ENCODE measurements around the gene MAMDC4. TPM values are rescaled to one million over a fixed set of nuclear protein-coding genes. Genes with fewer than 3 reads are reported as not detected.
"Not testable (repeated sequence)": the region's sequence is repeated elsewhere in the genome, so short reads cannot be mapped to it uniquely, and the experiment has no call there.

MAMDC4 gene
- total RNA-seq: 1 to 10 TPM; 1.0 to 2.2 (median 1.8) TPM

- peaks cover 0 to 16% of the 10 kb centered on the region in 2 donors for H3K36me3 ChIP-seq
- WGBS, 2 donors (ENCODE audit: low coverage in 1 of 2): no CpG with 5 or more reads among the region's 23 CpGs
- peaks cover 14% of the 10 kb centered on the region for H3K27me3 ChIP-seq
- no peak within 1 kb of the TSS for H3K27ac ChIP-seq
- no peak for TF ChIP-seq EP300 (IDR thresholded peaks at IDR 0.05)
- no peak for TF ChIP-seq POLR2AphosphoS5 (IDR thresholded peaks at IDR 0.05)
- TF ChIP-seq, protein P1, sequence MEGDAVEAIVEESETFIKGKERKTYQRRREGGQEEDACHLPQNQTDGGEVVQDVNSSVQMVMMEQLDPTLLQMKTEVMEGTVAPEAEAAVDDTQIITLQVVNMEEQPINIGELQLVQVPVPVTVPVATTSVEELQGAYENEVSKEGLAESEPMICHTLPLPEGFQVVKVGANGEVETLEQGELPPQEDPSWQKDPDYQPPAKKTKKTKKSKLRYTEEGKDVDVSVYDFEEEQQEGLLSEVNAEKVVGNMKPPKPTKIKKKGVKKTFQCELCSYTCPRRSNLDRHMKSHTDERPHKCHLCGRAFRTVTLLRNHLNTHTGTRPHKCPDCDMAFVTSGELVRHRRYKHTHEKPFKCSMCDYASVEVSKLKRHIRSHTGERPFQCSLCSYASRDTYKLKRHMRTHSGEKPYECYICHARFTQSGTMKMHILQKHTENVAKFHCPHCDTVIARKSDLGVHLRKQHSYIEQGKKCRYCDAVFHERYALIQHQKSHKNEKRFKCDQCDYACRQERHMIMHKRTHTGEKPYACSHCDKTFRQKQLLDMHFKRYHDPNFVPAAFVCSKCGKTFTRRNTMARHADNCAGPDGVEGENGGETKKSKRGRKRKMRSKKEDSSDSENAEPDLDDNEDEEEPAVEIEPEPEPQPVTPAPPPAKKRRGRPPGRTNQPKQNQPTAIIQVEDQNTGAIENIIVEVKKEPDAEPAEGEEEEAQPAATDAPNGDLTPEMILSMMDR (IDR thresholded peaks at IDR 0.05): no peak
- no peak for TF ChIP-seq POLR2A (IDR thresholded peaks at IDR 0.05)
- ATAC-seq: no peak
- peaks cover 0 to 40% (median 18%) of the 10 kb centered on the region in 3 donors for H3K4me1 ChIP-seq
- no peaks in the 10 kb centered on the region for H3K9me3 ChIP-seq
- H3K4me3 ChIP-seq: no peak within 1 kb of the TSS
Measured at GRCh38 chr9:136851941-136852663, at the start of gene MAMDC4. Gene MAMDC4, plus strand, starts transcription at chr9:136852346. Its CDS starts 71 bp downstream, at chr9:136852417.

DNA sequence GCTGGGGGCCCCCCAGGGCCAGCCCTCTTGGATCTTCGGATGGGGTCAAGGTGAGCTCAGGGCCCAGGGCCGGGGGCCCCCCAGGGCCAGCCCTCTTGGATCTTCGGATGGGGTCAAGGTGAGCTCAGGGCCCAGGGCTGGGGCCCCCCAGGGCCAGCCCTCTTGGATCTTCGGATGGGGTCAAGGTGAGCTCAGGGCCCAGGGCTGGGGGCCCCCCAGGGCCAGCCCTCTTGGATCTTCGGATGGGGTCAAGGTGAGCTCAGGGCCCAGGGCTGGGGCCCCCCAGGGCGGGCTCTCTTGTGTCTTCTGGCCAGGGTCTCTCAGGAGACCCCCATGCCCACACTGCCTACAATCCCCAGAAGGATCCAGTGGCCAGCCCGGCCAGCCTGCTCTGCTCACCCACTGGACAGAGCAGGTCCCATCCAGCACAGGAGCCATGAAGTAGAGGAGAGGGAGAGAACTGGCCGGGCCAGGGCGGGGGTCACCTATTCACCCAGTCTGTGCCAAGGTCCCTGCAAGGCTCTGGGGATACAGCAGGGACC lies 49.1 kb upstream of the MAMDC4 start:
- H3K4me1 ChIP-seq: peaks cover 0 to 44% (median 27%) of the 10 kb centered on the region in 3 donors
- ATAC-seq, H3K27ac ChIP-seq, H3K4me3 ChIP-seq, H3K9me3 ChIP-seq: not testable (repeated sequence)
- H3K36me3 ChIP-seq: peaks cover 0 to 19% of the 10 kb centered on the region in 2 donors
- peaks cover 46% of the 10 kb centered on the region for H3K27me3 ChIP-seq
- 80% methylated on average over 1 of the region's 9 CpGs; no CpG with 5 or more reads in 1 of the 2 donors for WGBS, 2 donors (ENCODE audit: low coverage in 1 of 2)

- Histone ChIP-seq H3K4me1 (peaks cover 0 to 48% (median 27%) of the 10 kb centered on the region in 3 donors), H3K9me3 (no peaks in the 10 kb centered on the region), H3K36me3 (peaks cover 0 to 19% of the 10 kb centered on the region in 2 donors), H3K27me3 (peaks cover 39% of the 10 kb centered on the region), H3K27ac (no peak overlapping the region), H3K4me3 (no peak overlapping the region)
- ATAC-seq: no peak
- TF ChIP-seq POLR2A (IDR thresholded peaks at IDR 0.05) (no peak), EP300 (IDR thresholded peaks at IDR 0.05) (no peak), POLR2AphosphoS5 (IDR thresholded peaks at IDR 0.05) (no peak)
- TF ChIP-seq, protein P1 (IDR thresholded peaks at IDR 0.05): no peak
- 91 to 94% methylated on average over 12 to 15 of the region's 22 CpGs for WGBS, 2 donors (ENCODE audit: low coverage in 1 of 2)
Measured at GRCh38 chr9:136803551-136804508, 48.3 kb upstream of the MAMDC4 start.

- H3K27ac ChIP-seq: no peak overlapping the region
- peaks cover 0 to 48% (median 33%) of the 10 kb centered on the region in 3 donors for H3K4me1 ChIP-seq
- no peaks in the 10 kb centered on the region for H3K9me3 ChIP-seq
- H3K27me3 ChIP-seq: peaks cover 31% of the 10 kb centered on the region
- H3K36me3 ChIP-seq: peaks cover 0 to 19% of the 10 kb centered on the region in 2 donors
- H3K4me3 ChIP-seq: no peak overlapping the region
- TF ChIP-seq EP300 (IDR thresholded peaks at IDR 0.05) (no peak), POLR2A (IDR thresholded peaks at IDR 0.05) (no peak), POLR2AphosphoS5 (IDR thresholded peaks at IDR 0.05) (no peak)
- TF ChIP-seq, protein P1 (IDR thresholded peaks at IDR 0.05): no peak
- no peak for ATAC-seq
- 100% methylated on average over 4 of the region's 20 CpGs; no CpG with 5 or more reads in 1 of the 2 donors for WGBS, 2 donors (ENCODE audit: low coverage in 1 of 2)
Measured at GRCh38 chr9:136804509-136805206, 47.5 kb upstream of the MAMDC4 start.

Measured in gastroesophageal sphincter (tissue), 4 donors.